ENCODE data around the gene PRICKLE4. TPM values are rescaled to one million over a fixed set of nuclear protein-coding genes. Genes with fewer than 3 reads are reported as not detected.

Gene PRICKLE4
- total RNA-seq, 1 experiment from 2014 or later: not detected

- Histone ChIP-seq H3K4me1 (ENCODE audit: insufficient read depth, low read length, poor library complexity, severe bottlenecking) (peaks cover 26% of the 10 kb centered on the region), H3K27me3 (replicated peaks; ENCODE audit: insufficient read depth, low read depth, low read length, poor library complexity) (no peaks in the 10 kb centered on the region), H3K36me3 (ENCODE audit: insufficient read depth, low read length, poor library complexity, severe bottlenecking) (no peaks in the 10 kb centered on the region), H3K9me3 (ENCODE audit: low read depth, low read length, poor library complexity, severe bottlenecking) (no peaks in the 10 kb centered on the region), H3K4me3 (ENCODE audit: low read depth, low read length, poor library complexity, severe bottlenecking) (no peak overlapping the region), H3K27ac (ENCODE audit: low read depth, low read length, poor library complexity, severe bottlenecking) (no peak overlapping the region)
- intact Hi-C loops (cut with micrococcal nuclease; ENCODE audit: unreplicated experiment): no loop called here
- BruUV-seq (replicated peaks): no TSS peak
- DNase-seq (ENCODE audit: low spot score): no peak
- CTCF ChIA-PET: interaction anchor here (2.0 kb wide), 1 partner anchor 50 kb away, joined by 4 read pairs; the partner anchor contains the start of gene TOMM6
- POLR2A ChIA-PET (ENCODE audit: low non-redundant PET): no interaction called here
- TF ChIP-seq EZH2 (IDR thresholded peaks at IDR 0.05; ENCODE audit: borderline replicate concordance, low read depth, low read length, poor library complexity, severe bottlenecking): no peak
- TF ChIP-seq, protein P1, sequence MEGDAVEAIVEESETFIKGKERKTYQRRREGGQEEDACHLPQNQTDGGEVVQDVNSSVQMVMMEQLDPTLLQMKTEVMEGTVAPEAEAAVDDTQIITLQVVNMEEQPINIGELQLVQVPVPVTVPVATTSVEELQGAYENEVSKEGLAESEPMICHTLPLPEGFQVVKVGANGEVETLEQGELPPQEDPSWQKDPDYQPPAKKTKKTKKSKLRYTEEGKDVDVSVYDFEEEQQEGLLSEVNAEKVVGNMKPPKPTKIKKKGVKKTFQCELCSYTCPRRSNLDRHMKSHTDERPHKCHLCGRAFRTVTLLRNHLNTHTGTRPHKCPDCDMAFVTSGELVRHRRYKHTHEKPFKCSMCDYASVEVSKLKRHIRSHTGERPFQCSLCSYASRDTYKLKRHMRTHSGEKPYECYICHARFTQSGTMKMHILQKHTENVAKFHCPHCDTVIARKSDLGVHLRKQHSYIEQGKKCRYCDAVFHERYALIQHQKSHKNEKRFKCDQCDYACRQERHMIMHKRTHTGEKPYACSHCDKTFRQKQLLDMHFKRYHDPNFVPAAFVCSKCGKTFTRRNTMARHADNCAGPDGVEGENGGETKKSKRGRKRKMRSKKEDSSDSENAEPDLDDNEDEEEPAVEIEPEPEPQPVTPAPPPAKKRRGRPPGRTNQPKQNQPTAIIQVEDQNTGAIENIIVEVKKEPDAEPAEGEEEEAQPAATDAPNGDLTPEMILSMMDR (conservative IDR thresholded peaks at IDR 0.05; ENCODE audit: low read depth, low read length): no peak
Observed at GRCh38 chr6:41736800-41737555, 43.6 kb upstream of the PRICKLE4 start.

DNA sequence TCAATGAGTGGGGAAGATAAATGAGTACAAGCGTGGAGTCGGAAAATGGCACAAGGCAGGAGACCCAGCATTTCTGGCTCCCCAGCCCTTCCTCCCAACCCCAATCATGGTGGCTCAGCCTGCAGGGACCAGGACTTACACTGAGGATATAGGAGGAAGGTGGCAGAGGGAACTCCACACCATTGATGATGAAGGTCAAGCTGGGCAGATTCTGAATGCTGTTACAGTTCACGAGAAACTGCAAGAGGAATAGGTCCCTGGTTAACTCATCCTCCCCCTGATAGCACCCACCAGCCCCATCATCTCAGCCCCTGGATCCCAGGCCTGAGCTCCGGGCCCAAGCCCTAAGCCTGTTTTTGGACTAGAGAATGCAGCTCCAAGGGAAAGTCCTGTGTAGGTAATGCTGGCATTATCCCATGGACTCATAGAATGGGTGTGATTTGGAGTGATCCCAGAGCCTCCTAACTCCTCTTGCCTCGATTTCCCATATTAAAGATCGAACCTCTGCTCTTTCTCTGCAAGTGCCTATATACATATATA, 42.9 kb upstream of the PRICKLE4 start:
- Histone ChIP-seq H3K27me3 (replicated peaks; ENCODE audit: insufficient read depth, low read depth, low read length, poor library complexity) (no peaks in the 10 kb centered on the region), H3K4me1 (ENCODE audit: insufficient read depth, low read length, poor library complexity, severe bottlenecking) (peaks cover 22% of the 10 kb centered on the region), H3K4me3 (ENCODE audit: low read depth, low read length, poor library complexity, severe bottlenecking) (no peak overlapping the region), H3K9me3 (ENCODE audit: low read depth, low read length, poor library complexity, severe bottlenecking) (no peaks in the 10 kb centered on the region), H3K36me3 (ENCODE audit: insufficient read depth, low read length, poor library complexity, severe bottlenecking) (no peaks in the 10 kb centered on the region), H3K27ac (ENCODE audit: low read depth, low read length, poor library complexity, severe bottlenecking) (no peak overlapping the region)
- no peak for DNase-seq (ENCODE audit: low spot score)
- ChIA-PET CTCF (no interaction called here), POLR2A (ENCODE audit: low non-redundant PET) (no interaction called here)
- BruUV-seq (replicated peaks): no TSS peak
- intact Hi-C loops (cut with micrococcal nuclease; ENCODE audit: unreplicated experiment): no loop called here
- TF ChIP-seq EZH2 (IDR thresholded peaks at IDR 0.05; ENCODE audit: borderline replicate concordance, low read depth, low read length, poor library complexity, severe bottlenecking): no peak

GRCh38 chr6:41739041-41739440, 41.5 kb upstream of the PRICKLE4 start:
- intact Hi-C loops (cut with micrococcal nuclease; ENCODE audit: unreplicated experiment): no loop called here
- Histone ChIP-seq H3K36me3 (ENCODE audit: insufficient read depth, low read length, poor library complexity, severe bottlenecking) (no peaks in the 10 kb centered on the region), H3K4me1 (ENCODE audit: insufficient read depth, low read length, poor library complexity, severe bottlenecking) (peaks cover 9% of the 10 kb centered on the region), H3K27me3 (replicated peaks; ENCODE audit: insufficient read depth, low read depth, low read length, poor library complexity) (no peaks in the 10 kb centered on the region), H3K27ac (ENCODE audit: low read depth, low read length, poor library complexity, severe bottlenecking) (no peak overlapping the region), H3K9me3 (ENCODE audit: low read depth, low read length, poor library complexity, severe bottlenecking) (no peaks in the 10 kb centered on the region), H3K4me3 (ENCODE audit: low read depth, low read length, poor library complexity, severe bottlenecking) (no peak overlapping the region)
- DNase-seq (ENCODE audit: low spot score): no peak
- ChIA-PET CTCF (no interaction called here), POLR2A (ENCODE audit: low non-redundant PET) (no interaction called here)
- no TSS peak for BruUV-seq (replicated peaks)
- TF ChIP-seq EZH2 (IDR thresholded peaks at IDR 0.05; ENCODE audit: borderline replicate concordance, low read depth, low read length, poor library complexity, severe bottlenecking): no peak
- TF ChIP-seq, protein P1 (conservative IDR thresholded peaks at IDR 0.05; ENCODE audit: low read depth, low read length): no peak
